CD4-positive, alpha-beta T cell (primary cell): Measurements from ENCODE around the gene SHCBP1L. TPM values are rescaled to one million over a fixed set of nuclear protein-coding genes. Genes with fewer than 3 reads are reported as not detected.

Experiments used
- ATAC-seq: fragments of 200-7000 bp; cut with Tn5 transposase; one replicate; pipeline ENCODE4 v1.10.0; 2022; ENCODE audit warnings: mild to moderate bottlenecking; ENCODE audit not compliant: poor library complexity
- CTCF ChIA-PET: fragments of 350-600 bp; sonication (Branson Sonifier 250); formaldehyde crosslinking; loops from one replicate; lab custom pipeline; 2021; ENCODE audit warnings: antibody characterized with exemption, inconsistent platforms; lab: Charles Lee
- POLR2A ChIA-PET: fragments of 350-600 bp; sonication (Branson Sonifier 250); formaldehyde crosslinking; loops from one replicate; lab custom pipeline; 2021; ENCODE audit warnings: antibody characterized with exemption, inconsistent platforms; lab: Charles Lee
- DNase-seq, 14 experiments: peaks; one replicate each; pipeline ENCODE4 v3.0.0-alpha.2; 2013 to 2020; ENCODE audit warnings: mixed read lengths in 2 of 14
- H3K27ac ChIP-seq, 2 donors: one replicate each; pipeline versions ENCODE4 v1.5.1 to v1.7.0; 2013; ENCODE audit warnings: low read length in 2 of 2, low read depth in 1 of 2, mild to moderate bottlenecking in 1 of 2
- H3K27me3 ChIP-seq, 2 experiments: 1 replicate in 1 of 2; 2 replicates in 1 of 2; pipeline versions ENCODE4 v1.6.1 to v1.7.0; 2013; ENCODE audit warnings: low read length in 2 of 2, control low read depth in 1 of 2, mild to moderate bottlenecking in 1 of 2, moderate library complexity in 1 of 2; ENCODE audit not compliant: insufficient read depth in 2 of 2, control insufficient read depth in 1 of 2
- H3K36me3 ChIP-seq: one replicate; pipeline ENCODE4 v1.6.1; 2013; ENCODE audit warnings: low read length, control low read depth; ENCODE audit not compliant: insufficient read depth
- H3K4me1 ChIP-seq: one replicate; pipeline ENCODE4 v1.6.1; 2013; ENCODE audit warnings: low read length, control low read depth; ENCODE audit not compliant: insufficient read depth
- H3K4me3 ChIP-seq: one replicate; pipeline ENCODE4 v1.5.1; 2013; ENCODE audit warnings: mild to moderate bottlenecking, low read length, moderate library complexity
- H3K9me3 ChIP-seq, 2 experiments: 1 replicate in 1 of 2; 2 replicates in 1 of 2; pipeline versions ENCODE4 v1.6.1 to v1.7.0; 2013; ENCODE audit warnings: low read length in 2 of 2, mild to moderate bottlenecking in 2 of 2, control low read depth in 1 of 2, moderate library complexity in 1 of 2; ENCODE audit not compliant: control insufficient read depth in 1 of 2, insufficient read depth in 1 of 2
- H3K27ac Mint-ChIP-seq: one replicate; pipeline ENCODE4 v1.8.0; 2020; ENCODE audit warnings: mixed read lengths
- H3K27me3 Mint-ChIP-seq: one replicate; pipeline ENCODE4 v1.8.0; 2021; ENCODE audit warnings: mixed read lengths
- H3K36me3 Mint-ChIP-seq: one replicate; pipeline ENCODE4 v1.8.0; 2021; ENCODE audit warnings: low read depth, mixed read lengths
- H3K4me1 Mint-ChIP-seq: one replicate; pipeline ENCODE4 v1.8.0; 2021; ENCODE audit warnings: low read depth, mixed read lengths
- H3K4me3 Mint-ChIP-seq: one replicate; pipeline ENCODE4 v1.8.0; 2020; ENCODE audit warnings: mild to moderate bottlenecking, mixed read lengths
- H3K9me3 Mint-ChIP-seq: one replicate; pipeline ENCODE4 v1.8.0; 2020; ENCODE audit warnings: mixed read lengths
- CTCF ChIP-seq: fragments of 200-600 bp; IDR thresholded peaks from one replicate; pipeline ENCODE4 v1.8.0; 2022; ENCODE audit warnings: antibody characterized with exemption, mild to moderate bottlenecking
- intact Hi-C, 2 experiments: fragments of 100-400 bp; cut with DNase I in 1 of 2; cut with micrococcal nuclease in 1 of 2; formaldehyde crosslinking; loops; one replicate each; pipeline versions ENCODE4 v1.15.1 to v1.9.0; 2023 to 2025; cut with DNase I, micrococcal nuclease
- total RNA-seq, 174 experiments: library from RNA in 2 of 174; stranded (reverse) in 2 of 174; gene quantifications; one replicate each; pipeline ENCODE4 v1.2.3 and lab custom pipeline; 2021 to 2026

The SHCBP1L gene
- total RNA-seq, 2 experiments from 2014 or later: not detected

- Mint-ChIP-seq H3K9me3 (no peaks in the 10 kb centered on the region), H3K36me3 (no peaks in the 10 kb centered on the region), H3K27me3 (peaks cover 14% of the 10 kb centered on the region), H3K4me1 (no peaks in the 10 kb centered on the region), H3K4me3 (no peak overlapping the region), H3K27ac (no peak overlapping the region)
- no peak for ATAC-seq
- Histone ChIP-seq H3K27ac (no peak overlapping the region), H3K36me3 (no peaks in the 10 kb centered on the region), H3K4me1 (no peaks in the 10 kb centered on the region), H3K27me3 (peaks cover 0 to 10% of the 10 kb centered on the region in 2 experiments), H3K9me3 (no peaks in the 10 kb centered on the region), H3K4me3 (no peak overlapping the region)
- intact Hi-C loops: no loop called here
- no peak for TF ChIP-seq CTCF
- no peak for DNase-seq
- CTCF ChIA-PET: no interaction called here
- POLR2A ChIA-PET: no interaction called here
These were observed 15.3 kb upstream of the SHCBP1L start for GRCh38 chr1:182968151-182968741.

GRCh38 chr1:182965861-182966260 is 12.9 kb upstream of the SHCBP1L start:
- Mint-ChIP-seq H3K9me3 (no peaks in the 10 kb centered on the region), H3K27ac (no peak overlapping the region), H3K4me1 (no peaks in the 10 kb centered on the region), H3K4me3 (no peak overlapping the region), H3K36me3 (no peaks in the 10 kb centered on the region), H3K27me3 (peaks cover 28% of the 10 kb centered on the region)
- TF ChIP-seq CTCF: no peak
- ChIA-PET CTCF (no interaction called here), POLR2A (no interaction called here)
- intact Hi-C loops: no loop called here
- Histone ChIP-seq H3K27me3 (peaks cover 0 to 10% of the 10 kb centered on the region in 2 experiments), H3K9me3 (no peaks in the 10 kb centered on the region), H3K27ac (no peak overlapping the region), H3K36me3 (no peaks in the 10 kb centered on the region), H3K4me1 (no peaks in the 10 kb centered on the region), H3K4me3 (no peak overlapping the region)
- no peak for DNase-seq
- no peak for ATAC-seq

GRCh38 chr1:182965096-182965495 is 12.1 kb upstream of the SHCBP1L start:
- H3K27ac Mint-ChIP-seq: no peak overlapping the region
- ChIA-PET CTCF (no interaction called here), POLR2A (no interaction called here)
- Histone ChIP-seq H3K4me3 (no peak overlapping the region), H3K27me3 (peaks cover 0 to 10% of the 10 kb centered on the region in 2 experiments), H3K27ac (no peak overlapping the region), H3K9me3 (no peaks in the 10 kb centered on the region), H3K4me1 (no peaks in the 10 kb centered on the region), H3K36me3 (no peaks in the 10 kb centered on the region)
- H3K27me3 Mint-ChIP-seq: peaks cover 29% of the 10 kb centered on the region
- no peak overlapping the region for H3K4me3 Mint-ChIP-seq
- H3K4me1 Mint-ChIP-seq: no peaks in the 10 kb centered on the region
- intact Hi-C loops: no loop called here
- H3K36me3 Mint-ChIP-seq: no peaks in the 10 kb centered on the region
- no peak for DNase-seq
- no peaks in the 10 kb centered on the region for H3K9me3 Mint-ChIP-seq
- TF ChIP-seq CTCF: no peak
- ATAC-seq: no peak
